Stimulated activated CD4-positive, alpha-beta T cell treated with anti-CD3 and anti-CD28 coated beads, Interleukin-1b, Interleukin-23, amount 100 ng/mL, for 48 hours (primary cell): ENCODE measurements around the gene BTBD7.

Experiments
- DNase-seq: peaks from one replicate; pipeline ENCODE4 v3.0.0-alpha.2; 2020

Gene BTBD7

GRCh38 chr14:93302688-93303581 lies 29.9 kb downstream of the BTBD7 start:
- no peak for DNase-seq

GRCh38 chr14:93301821-93302447 lies 30.9 kb downstream of the BTBD7 start:
- no peak for DNase-seq

- no peak for DNase-seq
Observed at GRCh38 chr14:93299866-93300265, 33.0 kb downstream of the BTBD7 start.

DNA sequence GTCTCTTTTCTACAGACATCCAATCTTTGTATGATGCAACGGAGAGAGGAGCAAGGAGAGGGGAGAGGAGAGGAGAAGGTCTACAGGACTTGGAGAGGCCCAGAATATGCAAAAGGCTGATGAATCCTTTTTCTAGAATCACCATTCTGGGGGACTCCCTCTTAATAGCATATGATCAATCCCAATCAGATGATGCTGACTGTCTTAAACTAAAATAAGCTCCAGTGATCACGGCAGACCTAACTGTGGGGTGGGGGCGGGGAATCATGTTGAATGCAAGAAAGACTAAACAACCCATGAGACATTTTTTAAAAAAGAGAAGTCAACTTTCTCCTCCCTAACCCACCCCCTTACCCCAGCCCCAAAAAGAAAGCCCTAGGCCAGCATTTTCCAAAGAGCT lies 33.4 kb downstream of the BTBD7 start:
- DNase-seq = no peak

DNA sequence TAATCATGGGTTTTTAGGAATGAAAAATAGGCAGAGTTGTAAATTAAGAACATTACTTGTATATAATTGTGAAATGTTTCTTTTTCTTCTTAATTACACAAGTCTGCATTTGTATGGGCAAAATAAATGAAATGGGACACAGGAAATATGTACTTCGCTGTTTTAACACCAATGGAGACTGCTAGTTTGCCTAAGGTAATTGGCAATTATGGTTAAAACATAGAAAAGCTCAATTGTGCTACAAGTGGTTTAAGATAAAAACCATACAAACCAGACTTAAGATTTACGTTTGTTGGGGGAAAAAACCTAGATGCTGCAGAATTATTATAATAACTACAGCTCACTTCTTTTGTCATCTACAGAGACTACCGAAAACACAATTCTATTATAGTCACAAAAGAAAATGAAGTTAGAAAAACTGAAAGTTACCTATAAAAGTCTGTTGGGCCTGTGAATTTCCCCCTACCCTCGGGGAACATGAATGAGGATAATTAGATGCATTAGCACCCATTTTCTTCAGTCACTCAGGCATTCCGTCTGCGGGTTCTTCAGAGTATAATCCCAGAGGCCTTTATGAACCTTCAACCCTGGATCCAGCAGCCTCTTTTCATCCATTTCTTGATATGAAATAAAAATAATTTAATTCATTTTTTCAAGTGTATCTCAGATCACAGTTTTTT lies 37.2 kb downstream of the BTBD7 start:
- DNase-seq = no peak

DNA sequence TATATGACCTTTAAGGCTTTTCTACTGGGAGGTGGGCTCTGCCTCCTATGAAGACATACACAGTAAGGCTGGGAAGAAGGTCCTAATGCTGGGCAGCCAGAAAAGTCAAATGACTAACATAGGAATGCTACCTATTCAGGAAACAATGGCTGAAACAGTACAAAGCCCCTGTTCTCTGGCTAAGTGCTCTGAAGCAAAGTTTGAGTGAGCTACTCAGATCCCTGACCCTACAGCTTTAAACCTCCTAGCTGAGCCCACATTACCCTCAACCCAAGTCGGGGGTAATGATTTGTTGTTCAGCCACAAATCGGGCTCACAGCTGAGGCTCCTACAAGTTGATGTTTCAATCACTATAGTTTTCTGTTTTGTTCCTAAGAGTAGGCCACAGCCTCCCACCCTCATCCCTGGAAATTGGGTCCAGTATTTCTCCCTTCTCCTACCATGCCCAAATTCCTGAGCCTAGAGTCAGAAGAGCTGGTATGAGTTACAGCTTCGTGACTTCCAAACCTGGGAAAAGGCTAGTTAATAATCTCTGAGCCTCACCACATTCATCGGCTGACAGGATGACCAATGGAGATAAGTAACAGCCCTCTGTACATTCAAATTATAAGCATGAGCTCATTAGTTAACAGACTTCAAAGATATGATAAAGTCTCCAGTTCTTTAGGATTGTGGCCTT lies 46.5 kb downstream of the BTBD7 start:
- no peak for DNase-seq

- no peak for DNase-seq
Observed at GRCh38 chr14:93285044-93285443, 47.8 kb downstream of the BTBD7 start.

DNA sequence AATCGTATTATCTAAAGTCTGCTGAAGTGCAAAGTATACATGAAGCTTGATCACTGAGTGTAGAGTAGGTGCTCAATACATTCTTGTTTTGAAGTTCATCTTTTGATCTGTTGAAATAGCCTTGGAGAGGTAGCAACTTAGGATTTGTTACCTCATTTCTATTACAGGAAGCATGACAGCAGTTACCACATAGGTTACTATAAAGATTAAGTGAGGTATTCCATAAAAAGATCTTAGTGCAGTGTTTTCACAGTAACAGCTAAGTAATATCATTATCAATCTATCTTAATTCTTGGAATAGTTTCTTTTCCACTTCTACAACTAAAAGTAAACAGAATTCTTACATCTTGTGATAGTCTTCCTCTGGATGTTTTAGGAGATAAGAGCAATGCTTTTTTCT lies 50.9 kb downstream of the BTBD7 start:
- DNase-seq = no peak

- DNase-seq = no peak
Observed at GRCh38 chr14:93280743-93281142, 52.1 kb downstream of the BTBD7 start.

GRCh38 chr14:93276031-93276716 lies 56.7 kb downstream of the BTBD7 start:
- no peak for DNase-seq

GRCh38 chr14:93274055-93274806 lies 58.6 kb downstream of the BTBD7 start:
- no peak for DNase-seq

GRCh38 chr14:93271111-93271510 lies 61.7 kb downstream of the BTBD7 start:
- DNase-seq = no peak

- DNase-seq = no peak
Observed at GRCh38 chr14:93269341-93270068, 63.3 kb downstream of the BTBD7 start.

DNA sequence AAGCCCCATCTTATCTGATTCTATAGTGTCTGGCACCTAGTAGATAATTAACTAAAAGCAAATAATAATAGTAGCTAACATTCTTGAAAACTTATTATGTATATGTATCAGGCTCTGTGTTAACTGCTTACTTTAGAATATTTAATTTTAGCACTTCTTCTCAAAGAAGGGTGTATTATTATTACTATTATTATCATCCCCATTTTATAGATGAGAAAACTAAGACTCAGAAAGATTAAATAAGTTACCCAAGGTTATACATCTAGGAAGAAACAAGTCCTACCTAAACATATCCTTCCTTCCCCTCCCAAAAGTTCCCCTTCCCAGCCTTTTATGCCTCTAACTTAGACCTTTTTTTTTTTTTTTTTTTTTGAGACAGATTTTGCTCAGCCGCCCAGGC lies 64.4 kb downstream of the BTBD7 start:
- no peak for DNase-seq

DNA sequence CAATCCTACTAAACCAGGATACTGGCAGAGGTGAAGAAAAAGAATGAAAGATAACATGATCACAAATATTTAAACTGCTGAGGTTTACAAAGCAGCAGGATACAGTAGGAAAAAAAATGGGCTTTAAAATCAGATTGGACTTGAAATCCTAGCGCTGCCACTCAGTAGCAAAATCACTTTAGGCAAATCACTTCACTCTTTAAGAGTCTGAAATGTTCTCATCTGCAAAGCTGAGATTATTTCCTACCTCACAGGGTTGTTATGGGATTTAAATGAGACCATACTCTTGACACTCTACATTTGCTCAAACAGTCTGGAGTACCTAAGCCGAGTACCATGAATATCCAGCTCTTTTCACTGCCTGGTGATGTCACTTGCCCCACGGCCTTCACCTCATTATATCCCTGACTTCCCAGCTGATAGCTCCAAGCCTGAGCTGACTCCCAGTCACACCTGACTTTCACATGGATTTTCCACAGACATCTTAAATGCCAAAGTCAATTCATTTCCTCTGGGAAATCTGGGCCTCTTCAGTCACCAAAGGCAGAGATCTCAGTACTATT lies 65.6 kb downstream of the BTBD7 start:
- no peak for DNase-seq

DNA sequence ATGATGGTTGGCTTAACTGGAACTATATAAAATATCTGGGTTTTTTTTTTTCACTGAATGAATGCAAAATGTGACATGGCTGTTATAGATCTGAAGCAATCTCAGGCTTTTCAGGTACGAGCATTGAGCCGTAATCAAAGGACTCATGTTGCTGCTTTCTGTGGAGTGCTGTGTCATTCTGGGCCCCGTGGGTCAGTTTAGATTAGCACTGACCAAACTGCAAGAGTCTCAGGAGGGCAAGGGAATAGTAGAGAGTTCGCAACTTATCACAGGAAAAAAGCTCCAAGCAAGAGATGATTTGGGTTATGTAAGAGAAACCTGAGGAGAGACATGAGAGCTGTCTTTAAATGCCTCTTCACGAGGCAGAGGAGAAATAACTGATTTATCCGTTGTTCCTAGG lies 66.7 kb downstream of the BTBD7 start:
- DNase-seq = no peak

- DNase-seq = no peak
Observed at GRCh38 chr14:93263416-93263815, 69.4 kb downstream of the BTBD7 start.

DNA sequence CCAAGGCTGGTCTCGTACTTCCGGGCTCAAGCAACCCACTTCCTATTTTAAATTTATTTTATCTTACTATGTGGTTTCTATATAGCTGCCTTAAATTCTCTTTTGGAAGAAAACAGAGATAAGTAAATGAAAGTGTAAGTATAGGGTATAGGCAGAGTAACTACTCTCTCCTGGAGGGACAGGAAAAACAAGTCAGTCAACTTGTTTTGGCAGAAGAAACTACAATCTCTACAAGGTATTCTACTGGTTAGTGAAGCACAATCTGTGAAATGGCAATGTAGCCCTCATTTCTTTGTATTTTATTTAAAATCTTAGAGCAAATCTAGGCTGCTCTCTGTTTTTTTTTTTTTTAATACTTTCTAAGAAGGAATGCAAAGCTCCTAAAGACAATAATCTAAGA lies 70.4 kb downstream of the BTBD7 start:
- DNase-seq = no peak

- no peak for DNase-seq
Observed at GRCh38 chr14:93249128-93249831, 83.6 kb downstream of the BTBD7 start.

- no peak for DNase-seq
Observed at GRCh38 chr14:93246534-93246933, 86.3 kb downstream of the BTBD7 start.
